GM19351 (cell line): ENCODE data around the gene SLC35F3.

Experiments used
- ATAC-seq: cut with Tn5 transposase; IDR thresholded peaks from one replicate; pipeline ENCODE4 v1.9.1; 2021; ENCODE audit warnings: mild to moderate bottlenecking, moderate library complexity; ENCODE audit not compliant: unreplicated experiment

The SLC35F3 gene

GRCh38 chr1:234309598-234310459 is 405.4 kb downstream of the SLC35F3 start:
- ATAC-seq, result peak; percentile 88

- peak; percentile 2 for ATAC-seq
Observed at GRCh38 chr1:234310460-234310817, 406.0 kb downstream of the SLC35F3 start.

GRCh38 chr1:234311414-234311813 is 406.9 kb downstream of the SLC35F3 start:
- ATAC-seq, result no peak

GRCh38 chr1:234313171-234313570 is 408.7 kb downstream of the SLC35F3 start:
- ATAC-seq, result no peak

- ATAC-seq, result no peak
Observed at GRCh38 chr1:234315091-234315541, 410.6 kb downstream of the SLC35F3 start.

GRCh38 chr1:234315588-234315987 is 411.1 kb downstream of the SLC35F3 start:
- no peak for ATAC-seq

- no peak for ATAC-seq
Observed at GRCh38 chr1:234316486-234316885, 412.0 kb downstream of the SLC35F3 start.

GRCh38 chr1:234316937-234317336 is 412.5 kb downstream of the SLC35F3 start:
- no peak for ATAC-seq

GRCh38 chr1:234320069-234320468 is 415.6 kb downstream of the SLC35F3 start:
- no peak for ATAC-seq

GRCh38 chr1:234320549-234320948 is 416.1 kb downstream of the SLC35F3 start:
- ATAC-seq, result no peak

- ATAC-seq, result no peak
Observed at GRCh38 chr1:234321231-234321630, 416.8 kb downstream of the SLC35F3 start.

GRCh38 chr1:234322097-234322496 is 417.6 kb downstream of the SLC35F3 start:
- ATAC-seq, result no peak

GRCh38 chr1:234322979-234323378 is 418.5 kb downstream of the SLC35F3 start:
- ATAC-seq, result no peak

- no peak for ATAC-seq
Observed at GRCh38 chr1:234324821-234325220, 420.3 kb downstream of the SLC35F3 start.

GRCh38 chr1:234325878-234326496 is 421.5 kb downstream of the SLC35F3 start:
- ATAC-seq, result peak; percentile 43

GRCh38 chr1:234326497-234327366 is 422.3 kb downstream of the SLC35F3 start:
- ATAC-seq, result peak; percentile 83

- ATAC-seq, result no peak
Observed at GRCh38 chr1:234327577-234328164, 423.2 kb downstream of the SLC35F3 start.

- ATAC-seq, result no peak
Observed at GRCh38 chr1:234330843-234331215, 426.4 kb downstream of the SLC35F3 start.

- no peak for ATAC-seq
Observed at GRCh38 chr1:234331507-234331906, 427.0 kb downstream of the SLC35F3 start.

GRCh38 chr1:234336359-234336758 is 431.9 kb downstream of the SLC35F3 start:
- no peak for ATAC-seq

- no peak for ATAC-seq
Observed at GRCh38 chr1:234337233-234337632, 432.8 kb downstream of the SLC35F3 start.
